GM21723 (cell line): ENCODE data around the gene DYRK4.

Source experiments
- ATAC-seq: cut with Tn5 transposase; IDR thresholded peaks from one replicate; pipeline ENCODE4 v1.9.1; 2021; ENCODE audit warnings: mild to moderate bottlenecking, moderate library complexity; ENCODE audit not compliant: unreplicated experiment

DYRK4 gene

GRCh38 chr12:4558171-4558570, 3.8 kb upstream of the DYRK4 start:
- ATAC-seq, result no peak

GRCh38 chr12:4563336-4563735, 1.3 kb downstream of the DYRK4 start:
- ATAC-seq, result no peak

- ATAC-seq, result no peak
Measured at GRCh38 chr12:4564818-4565217, 2.8 kb downstream of the DYRK4 start.

- no peak for ATAC-seq
Measured at GRCh38 chr12:4566474-4566873, 4.5 kb downstream of the DYRK4 start.

- no peak for ATAC-seq
Measured at GRCh38 chr12:4567073-4567881, 5.3 kb downstream of the DYRK4 start.

GRCh38 chr12:4569261-4569660, 7.3 kb downstream of the DYRK4 start:
- no peak for ATAC-seq

- no peak for ATAC-seq
Measured at GRCh38 chr12:4572680-4573079, 10.7 kb downstream of the DYRK4 start.

GRCh38 chr12:4579305-4580102, 17.5 kb downstream of the DYRK4 start:
- no peak for ATAC-seq

- ATAC-seq, result no peak
Measured at GRCh38 chr12:4580281-4580688, 18.3 kb downstream of the DYRK4 start.

- ATAC-seq, result no peak
Measured at GRCh38 chr12:4584281-4584680, 22.3 kb downstream of the DYRK4 start.

GRCh38 chr12:4584896-4585295, 22.9 kb downstream of the DYRK4 start:
- ATAC-seq, result no peak

GRCh38 chr12:4586500-4586899, 24.5 kb downstream of the DYRK4 start:
- ATAC-seq, result no peak

GRCh38 chr12:4587108-4587507, 25.1 kb downstream of the DYRK4 start:
- no peak for ATAC-seq

GRCh38 chr12:4588916-4589315, 26.9 kb downstream of the DYRK4 start:
- no peak for ATAC-seq

- ATAC-seq, result no peak
Measured at GRCh38 chr12:4589941-4590340, 27.9 kb downstream of the DYRK4 start.

GRCh38 chr12:4591180-4591687, 29.2 kb downstream of the DYRK4 start:
- no peak for ATAC-seq

GRCh38 chr12:4595881-4596280, 33.9 kb downstream of the DYRK4 start:
- no peak for ATAC-seq

GRCh38 chr12:4603421-4603820, 41.4 kb downstream of the DYRK4 start:
- ATAC-seq, result no peak

GRCh38 chr12:4603946-4604345, 41.9 kb downstream of the DYRK4 start:
- ATAC-seq, result no peak

GRCh38 chr12:4604684-4605193, 42.7 kb downstream of the DYRK4 start:
- ATAC-seq, result peak; percentile 93

GRCh38 chr12:4607056-4607455, 45.0 kb downstream of the DYRK4 start:
- ATAC-seq, result no peak

- no peak for ATAC-seq
Measured at GRCh38 chr12:4609071-4609470, 47.1 kb downstream of the DYRK4 start.
